Activated T-cell treated with anti-CD3 and anti-CD28 coated beads, Interleukin-2, amount 50 U/mL, for 72 hours (primary cell): ENCODE data around the gene NLK. TPM values are rescaled to one million over a fixed set of nuclear protein-coding genes. Genes with fewer than 3 reads are reported as not detected.
"Not testable (repeated sequence)": the region's sequence is repeated elsewhere in the genome, so short reads cannot be mapped to it uniquely, and the experiment has no call there.

Experiments
- ATAC-seq, 2 donors: fragments of 150-1000 bp; cut with Tn5 transposase; replicated peaks in 1 of 2; 2 replicates each; pipeline ENCODE4 v1.10.0; 2021; ENCODE audit warnings: moderate library complexity in 2 of 2, mild to moderate bottlenecking in 1 of 2
- DNase-seq, 2 donors: peaks; one replicate each; pipeline ENCODE4 v3.0.0; 2021 to 2022; ENCODE audit warnings: mixed read lengths in 1 of 2
- H3K27ac Mint-ChIP-seq: one replicate; pipeline ENCODE4 v1.8.0; 2022; ENCODE audit warnings: mild to moderate bottlenecking, moderate library complexity, mixed read lengths
- H3K27me3 Mint-ChIP-seq: one replicate; pipeline ENCODE4 v1.8.0; 2022; ENCODE audit warnings: low read depth, mixed read lengths
- H3K36me3 Mint-ChIP-seq, 2 donors: one replicate each; pipeline ENCODE4 v1.8.0; 2022; ENCODE audit warnings: mixed read lengths in 2 of 2, mild to moderate bottlenecking in 1 of 2; ENCODE audit not compliant: insufficient read depth in 2 of 2
- H3K4me1 Mint-ChIP-seq: one replicate; pipeline ENCODE4 v1.8.0; 2022; ENCODE audit warnings: low read depth, mixed read lengths
- H3K4me3 Mint-ChIP-seq, 2 donors: one replicate each; pipeline ENCODE4 v1.8.0; 2022; ENCODE audit warnings: mild to moderate bottlenecking in 2 of 2, mixed read lengths in 2 of 2, moderate library complexity in 2 of 2
- H3K9me3 Mint-ChIP-seq, 2 donors: one replicate each; pipeline ENCODE4 v1.8.0; 2022; ENCODE audit warnings: mixed read lengths in 2 of 2
- total RNA-seq, 2 donors: library from RNA; stranded (reverse); gene quantifications; one replicate each; pipeline ENCODE4 v1.2.3, GENCODE V29; 2022

NLK gene
- total RNA-seq, result 10 to 100 TPM in 1 of 2 donors, 1 to 10 TPM in 1; 10.0 to 11.7 TPM

GRCh38 chr17:28042657-28042720 lies at the start of gene NLK:
Gene NLK, plus strand, starts transcription at chr17:28042677. Its CDS starts 197 bp downstream, at chr17:28042874.
- Mint-ChIP-seq H3K27ac (peak within 1 kb of the TSS; percentile 89), H3K4me3 (peak within 1 kb of the TSS; percentile 87 to 89)
- DNase-seq, result no peak

DNA sequence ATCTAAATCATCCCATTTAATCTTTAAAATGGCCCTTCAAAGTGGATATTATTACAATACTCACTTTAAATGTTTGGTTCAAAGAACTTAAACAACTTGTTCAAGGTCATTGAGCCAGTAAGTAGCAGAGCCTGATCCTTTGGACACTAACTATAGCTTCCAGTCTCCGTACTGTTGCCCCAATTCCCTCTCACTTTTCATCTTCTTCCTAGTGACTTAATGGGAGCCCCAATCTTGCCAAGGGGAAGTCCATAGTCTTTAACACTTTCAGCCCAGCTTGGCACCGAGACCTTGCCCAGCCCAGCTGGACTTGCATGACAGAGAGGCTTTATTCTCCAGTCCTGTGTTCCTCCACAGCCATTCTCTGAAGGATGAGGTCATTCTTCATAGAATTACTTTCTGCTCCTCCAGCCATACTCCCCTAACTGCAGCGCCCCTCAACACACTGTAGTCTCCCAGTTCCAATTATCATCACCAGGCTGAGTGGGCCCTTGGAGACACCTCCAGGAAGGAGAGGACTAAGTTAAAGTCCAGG lies 49.2 kb upstream of the NLK start:
- no peaks in the 10 kb centered on the region for H3K9me3 Mint-ChIP-seq
- H3K4me1 Mint-ChIP-seq, result no peaks in the 10 kb centered on the region
- H3K27ac Mint-ChIP-seq, result no peak overlapping the region
- H3K4me3 Mint-ChIP-seq, result no peak overlapping the region
- DNase-seq, result no peak
- no peak for ATAC-seq
- no peaks in the 10 kb centered on the region for H3K36me3 Mint-ChIP-seq
- H3K27me3 Mint-ChIP-seq, result peaks cover 16% of the 10 kb centered on the region

More at GRCh38 chr17:28042657-28042720, at the start of gene NLK:
- H3K4me1 Mint-ChIP-seq, result peaks cover 77% of the 10 kb centered on the region
- H3K27me3 Mint-ChIP-seq, result no peaks in the 10 kb centered on the region
- peaks cover 0 to 5% of the 10 kb centered on the region in 2 donors for H3K9me3 Mint-ChIP-seq
- H3K36me3 Mint-ChIP-seq, result peaks cover 0 to 2% of the 10 kb centered on the region in 2 donors
- ATAC-seq, result no peak

GRCh38 chr17:27993723-27994310 lies 48.7 kb upstream of the NLK start:
- ATAC-seq (no peak), DNase-seq (no peak)
- Mint-ChIP-seq H3K4me1 (no peaks in the 10 kb centered on the region), H3K27ac (no peak overlapping the region), H3K4me3 (no peak overlapping the region), H3K9me3 (no peaks in the 10 kb centered on the region), H3K27me3 (peaks cover 21% of the 10 kb centered on the region), H3K36me3 (no peaks in the 10 kb centered on the region)

- no peak for DNase-seq
- H3K4me3 Mint-ChIP-seq, result no peak overlapping the region
These were observed 47.9 kb upstream of the NLK start for GRCh38 chr17:27994586-27994985.

GRCh38 chr17:27995554-27995953 lies 46.9 kb upstream of the NLK start:
- H3K27me3 Mint-ChIP-seq, result peaks cover 27% of the 10 kb centered on the region
- no peak overlapping the region for H3K4me3 Mint-ChIP-seq
- DNase-seq (no peak), ATAC-seq (no peak)
- no peaks in the 10 kb centered on the region for H3K9me3 Mint-ChIP-seq
- H3K36me3 Mint-ChIP-seq, result no peaks in the 10 kb centered on the region
- H3K27ac Mint-ChIP-seq, result no peak overlapping the region
- H3K4me1 Mint-ChIP-seq, result no peaks in the 10 kb centered on the region

More at GRCh38 chr17:27994586-27994985, 47.9 kb upstream of the NLK start:
- Mint-ChIP-seq H3K9me3 (no peaks in the 10 kb centered on the region), H3K36me3 (no peaks in the 10 kb centered on the region), H3K27me3 (peaks cover 23% of the 10 kb centered on the region), H3K4me1 (no peaks in the 10 kb centered on the region), H3K27ac (no peak overlapping the region)
- ATAC-seq, result no peak

GRCh38 chr17:27996202-27997043 lies 46.1 kb upstream of the NLK start:
- H3K27ac Mint-ChIP-seq, result no peak overlapping the region
- ATAC-seq (no peak), DNase-seq (no peak)
- peaks cover 22% of the 10 kb centered on the region for H3K27me3 Mint-ChIP-seq
- no peaks in the 10 kb centered on the region for H3K9me3 Mint-ChIP-seq
- H3K4me1 Mint-ChIP-seq, result no peaks in the 10 kb centered on the region
- no peaks in the 10 kb centered on the region for H3K36me3 Mint-ChIP-seq
- H3K4me3 Mint-ChIP-seq, result no peak overlapping the region

DNA sequence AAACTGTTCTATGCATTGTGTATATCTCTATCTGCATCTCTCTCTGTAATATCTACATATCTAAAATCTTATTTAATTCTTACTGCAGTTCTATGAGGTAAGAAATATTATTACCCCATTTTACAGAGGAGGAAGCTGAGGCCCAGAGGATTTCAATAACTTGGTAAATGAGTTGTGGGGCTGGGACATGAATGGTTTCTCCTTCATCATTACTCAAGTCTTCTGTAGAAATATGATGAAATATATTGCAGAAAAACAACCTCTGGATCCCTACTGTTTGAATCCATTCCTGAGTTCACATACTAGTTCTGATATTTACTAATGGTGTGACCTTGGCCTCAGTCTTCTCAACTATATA lies 45.5 kb upstream of the NLK start:
- Mint-ChIP-seq H3K4me3 (no peak overlapping the region), H3K27me3 (peaks cover 22% of the 10 kb centered on the region)
- ATAC-seq, result no peak

GRCh38 chr17:27997522-27997921 lies 45.0 kb upstream of the NLK start:
- H3K27ac Mint-ChIP-seq, result no peak overlapping the region
- no peaks in the 10 kb centered on the region for H3K4me1 Mint-ChIP-seq
- no peaks in the 10 kb centered on the region for H3K36me3 Mint-ChIP-seq
- peaks cover 22% of the 10 kb centered on the region for H3K27me3 Mint-ChIP-seq
- H3K9me3 Mint-ChIP-seq, result no peaks in the 10 kb centered on the region
- DNase-seq (no peak), ATAC-seq (no peak)
- no peak overlapping the region for H3K4me3 Mint-ChIP-seq

More for the DNA sequence above, 45.5 kb upstream of the NLK start:
- DNase-seq, result no peak
- H3K36me3 Mint-ChIP-seq, result no peaks in the 10 kb centered on the region
- no peaks in the 10 kb centered on the region for H3K4me1 Mint-ChIP-seq
- H3K27ac Mint-ChIP-seq, result no peak overlapping the region
- no peaks in the 10 kb centered on the region for H3K9me3 Mint-ChIP-seq

DNA sequence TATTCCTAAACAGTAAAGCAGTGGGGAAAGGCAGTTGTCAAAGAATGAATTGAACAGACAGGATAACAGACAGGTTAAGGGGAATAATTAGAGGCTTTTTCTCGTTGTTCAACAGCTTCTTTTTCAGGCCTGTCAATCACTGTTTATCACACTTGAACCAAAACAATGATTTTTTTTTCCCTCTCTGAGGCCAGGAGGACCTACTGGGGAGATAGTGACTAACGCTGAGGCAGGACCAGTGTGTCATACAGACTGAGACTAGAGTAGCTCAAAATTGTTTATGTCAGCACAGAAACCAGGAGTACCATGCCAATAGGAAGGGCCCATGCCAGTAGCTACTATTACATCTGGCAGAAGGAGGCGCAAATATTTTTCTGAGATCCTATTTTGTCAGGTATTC lies 41.3 kb upstream of the NLK start:
- Mint-ChIP-seq H3K4me1 (no peaks in the 10 kb centered on the region), H3K36me3 (no peaks in the 10 kb centered on the region), H3K4me3 (no peak overlapping the region), H3K27me3 (peaks cover 22% of the 10 kb centered on the region), H3K27ac (no peak overlapping the region), H3K9me3 (no peaks in the 10 kb centered on the region)
- no peak for DNase-seq
- ATAC-seq, result peak in 1 of 2 donors; percentile 41

DNA sequence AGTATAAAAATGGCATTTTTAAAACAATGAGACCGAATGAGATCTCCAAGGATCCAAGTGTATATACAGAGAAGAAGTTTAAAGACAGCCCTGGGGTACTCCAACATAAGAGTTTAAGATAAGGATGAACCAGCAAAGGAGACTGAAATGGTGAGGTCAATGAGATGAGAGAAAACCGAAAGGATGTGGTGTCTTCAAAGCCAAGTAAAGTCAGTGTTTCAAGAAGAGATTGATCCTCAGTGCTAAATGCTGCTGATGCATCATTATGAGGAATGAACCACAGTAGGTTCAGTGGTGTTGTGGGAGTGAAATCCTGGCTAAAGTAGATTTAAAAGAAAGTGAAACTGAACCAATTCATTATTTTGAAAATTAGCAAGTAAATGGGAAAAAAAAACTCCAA lies 38.1 kb upstream of the NLK start:
- H3K36me3 Mint-ChIP-seq, result no peaks in the 10 kb centered on the region
- peak; percentile 84 to 87 for ATAC-seq
- peaks cover 8% of the 10 kb centered on the region for H3K27me3 Mint-ChIP-seq
- no peaks in the 10 kb centered on the region for H3K9me3 Mint-ChIP-seq
- H3K4me1 Mint-ChIP-seq, result no peaks in the 10 kb centered on the region
- H3K4me3 Mint-ChIP-seq, result no peak overlapping the region
- peak in 1 of 2 donors; percentile 1 for DNase-seq
- no peak overlapping the region for H3K27ac Mint-ChIP-seq

GRCh38 chr17:28007925-28008324 lies 34.6 kb upstream of the NLK start:
- ATAC-seq, DNase-seq, H3K9me3 Mint-ChIP-seq, H3K27me3 Mint-ChIP-seq, H3K27ac Mint-ChIP-seq, H3K4me1 Mint-ChIP-seq, H3K36me3 Mint-ChIP-seq, H3K4me3 Mint-ChIP-seq: not testable (repeated sequence)

- Mint-ChIP-seq H3K4me3 (no peak overlapping the region), H3K36me3 (no peaks in the 10 kb centered on the region), H3K27me3 (peaks cover 9% of the 10 kb centered on the region), H3K4me1 (no peaks in the 10 kb centered on the region), H3K9me3 (no peaks in the 10 kb centered on the region), H3K27ac (no peak overlapping the region)
- no peak for ATAC-seq
- no peak for DNase-seq
These were observed 34.0 kb upstream of the NLK start for GRCh38 chr17:28008513-28008912.

DNA sequence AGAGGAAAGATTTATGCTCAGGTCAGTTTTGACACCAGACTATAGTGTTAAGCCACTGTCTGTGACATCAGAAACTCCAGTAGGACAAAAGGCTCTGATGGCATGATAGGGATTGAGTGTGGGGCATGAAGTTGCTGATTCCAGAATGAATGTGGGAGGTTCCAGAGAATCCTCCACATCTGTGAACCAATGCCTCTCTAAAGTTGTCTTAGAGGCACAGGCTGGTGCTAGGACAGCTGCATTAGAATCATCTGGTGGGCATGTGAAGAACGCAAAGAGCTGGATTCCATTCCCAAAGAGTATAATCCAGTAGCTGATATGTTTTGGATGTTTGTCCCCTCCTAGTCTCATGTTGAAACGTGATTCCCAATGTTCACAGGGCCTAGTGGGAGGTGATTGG lies 32.1 kb upstream of the NLK start:
- Mint-ChIP-seq H3K27me3 (peaks cover 18% of the 10 kb centered on the region), H3K9me3 (peaks cover 0 to 2% of the 10 kb centered on the region in 2 donors), H3K36me3 (no peaks in the 10 kb centered on the region), H3K27ac (no peak overlapping the region), H3K4me3 (no peak overlapping the region), H3K4me1 (no peaks in the 10 kb centered on the region)
- DNase-seq (no peak), ATAC-seq (no peak)
